K562 (cell line): Measurements from ENCODE around the gene TIMM17B. TPM values are rescaled to one million over a fixed set of nuclear protein-coding genes. Genes with fewer than 3 reads are reported as not detected.
A peak's percentile ranks its signal among the peaks of the same experiment; 100 is the strongest.

Experiments used
- ARID4B ChIP-seq: sonication (generic); formaldehyde crosslinking; IDR thresholded peaks from 2 replicates; pipeline ENCODE4 v1.8.0; 2022; ENCODE audit warnings: mild to moderate bottlenecking, missing genetic modification reagents
- COPS2 ChIP-seq: fragments of 450-650 bp; conservative IDR thresholded peaks from 2 replicates; pipeline ENCODE4 v1.6.1; 2016; ENCODE audit warnings: mild to moderate bottlenecking, moderate library complexity
- ETV6 ChIP-seq, 3 experiments: fragments of 150-350 bp in 1 of 3; sonication (generic) in 1 of 3; formaldehyde crosslinking in 1 of 3; IDR thresholded peaks; 2 replicates each; pipeline versions ENCODE4 v1.6.1 to v1.8.0; 2014 to 2022; ENCODE audit warnings: borderline replicate concordance in 2 of 3, low read depth in 2 of 3, antibody characterized with exemption in 1 of 3, low read length in 1 of 3, mild to moderate bottlenecking in 1 of 3, missing genetic modification reagents in 1 of 3
- GABPB1 ChIP-seq: sonication (generic); formaldehyde crosslinking; IDR thresholded peaks from 2 replicates; pipeline ENCODE4 v1.8.0; 2022; ENCODE audit warnings: mild to moderate bottlenecking, missing genetic modification reagents
- KDM1A ChIP-seq, 2 experiments: fragments of 450-650 bp; IDR thresholded peaks; 2 replicates each; pipeline ENCODE4 v1.6.1; 2016; ENCODE audit warnings: mild to moderate bottlenecking in 2 of 2
- MCM3 ChIP-seq: fragments of 450-650 bp; IDR thresholded peaks from 2 replicates; pipeline ENCODE4 v1.6.1; 2016
- MYC ChIP-seq, 2 experiments: fragments of 250-450 bp in 1 of 2; sonication (Bioruptor Pico) in 1 of 2; IDR thresholded peaks; 2 replicates each; pipeline versions ENCODE4 v1.5.1 to v1.6.1; 2012 to 2021; ENCODE audit warnings: low read depth in 2 of 2, borderline replicate concordance in 1 of 2, improper control_type of control experiment in 1 of 2, low read length in 1 of 2, mild to moderate bottlenecking in 1 of 2, moderate library complexity in 1 of 2
- OTX1 ChIP-seq: fragments of 450-650 bp; formaldehyde crosslinking; IDR thresholded peaks from 2 replicates; pipeline ENCODE4 v1.4.0; 2022; ENCODE audit warnings: mild to moderate bottlenecking
- PATZ1 ChIP-seq: fragments of 250-450 bp; sonication (Bioruptor Pico); IDR thresholded peaks from 2 replicates; pipeline ENCODE4 v1.5.0; 2020; ENCODE audit warnings: mild to moderate bottlenecking, borderline replicate concordance
- PHTF2 ChIP-seq: fragments of 250-450 bp; sonication (Bioruptor Pico); IDR thresholded peaks from 2 replicates; pipeline ENCODE4 v1.5.0; 2021; ENCODE audit warnings: mild to moderate bottlenecking
- PURB ChIP-seq: sonication (generic); formaldehyde crosslinking; IDR thresholded peaks from 2 replicates; pipeline ENCODE4 v1.9.0; 2021; ENCODE audit warnings: low read depth, mild to moderate bottlenecking, missing genetic modification reagents
- SMARCA4 ChIP-seq: fragments of 450-650 bp; IDR thresholded peaks from 2 replicates; pipeline ENCODE4 v1.6.1; 2016
- THRA ChIP-seq: fragments of 450-650 bp; IDR thresholded peaks from 2 replicates; pipeline ENCODE4 v1.6.1; 2017; ENCODE audit warnings: mild to moderate bottlenecking, moderate library complexity
- ZNF239 ChIP-seq: fragments of 250-450 bp; sonication (Bioruptor Pico); IDR thresholded peaks from 2 replicates; pipeline ENCODE4 v1.4.0; 2020; ENCODE audit warnings: mild to moderate bottlenecking
- ZNF263 ChIP-seq: sonication (generic); formaldehyde crosslinking; IDR thresholded peaks from 2 replicates; pipeline ENCODE4 v1.8.0; 2022; ENCODE audit warnings: mild to moderate bottlenecking, missing genetic modification reagents, borderline replicate concordance
- ZNF354B ChIP-seq: fragments of 250-450 bp; sonication (Bioruptor Pico); IDR thresholded peaks from 2 replicates; pipeline ENCODE4 v1.4.0; 2020
- polyA plus RNA-seq, 8 experiments: library from polyadenylated mRNA; depleted of rRNA in 4 of 8; stranded (reverse) in 5 of 8; unstranded in 3 of 8; fragments of >200 nt; fragmentation: Nextera tagmentation in 2 of 8; fragmentation: Illumina TruSeq in 1 of 8; extraction: Ambion mirVana in 2 of 8; extraction: Trizol in 1 of 8; gene quantifications; 2 replicates each; pipeline versions ENCODE4 v1.2.1 to v1.2.3, GENCODE V29; 2011 to 2014; ENCODE audit warnings: inconsistent platforms in 1 of 8, missing spikeins in 1 of 8
- total RNA-seq, 7 experiments: library from RNA; depleted of rRNA in 6 of 7; stranded (reverse); fragments of >200 nt in 6 of 7; fragmentation: Illumina TruSeq in 2 of 7; extraction: Trizol in 2 of 7; gene quantifications; 2 replicates each; pipeline versions ENCODE4 v1.2.1 to v1.2.3, GENCODE V29; 2011 to 2021; ENCODE audit warnings: low replicate concordance in 1 of 7
- TF ChIP-seq, protein P1 (sequence below): fragments of 250-450 bp; sonication (Bioruptor Pico); IDR thresholded peaks from 2 replicates; pipeline ENCODE4 v1.5.1; 2021; ENCODE audit warnings: mild to moderate bottlenecking

Gene TIMM17B
- total and polyA plus RNA-seq, 9 of the 15 experiments (the other 6 are each of a cell fraction or from before 2014, with no cell fraction given) = 9.9 to 184 (median 115) TPM

- TF ChIP-seq PATZ1 (no peak), ZNF263 (0 out of 2 replicates have a peak, but pooled peaks have one; percentile 38), ZNF354B (no peak), COPS2 (no peak), MYC (IDR thresholded peaks at IDR 0.05; ENCODE audit: low read depth, low read length) (peak; percentile 68; the same call in 1 of the 2 replicates), MYC (CRISPR knock-in tag; IDR thresholded peaks at IDR 0.05; ENCODE audit: borderline replicate concordance, low read depth) (peak; percentile 74; the same call in 1 of the 2 replicates), GABPB1 (CRISPR knock-in tag) (0 out of 2 replicates have a peak, but pooled peaks have one; percentile 34), ARID4B (peak; percentile 58; the same call in 1 of the 2 replicates), OTX1 (no peak), PHTF2 (CRISPR knock-in tag) (no peak), KDM1A (IDR thresholded peaks at IDR 0.05) (no peak), ETV6 (IDR thresholded peaks at IDR 0.05; ENCODE audit: borderline replicate concordance in 1 of 2, low read depth in 2 of 2, low read length in 1 of 2) (no peak), ETV6 (CRISPR knock-in tag; IDR thresholded peaks at IDR 0.05; ENCODE audit: borderline replicate concordance) (no peak), PURB (no peak), ZNF239 (CRISPR knock-in tag) (no peak), MCM3 (no peak), SMARCA4 (no peak), THRA (no peak)
- TF ChIP-seq, protein P1, sequence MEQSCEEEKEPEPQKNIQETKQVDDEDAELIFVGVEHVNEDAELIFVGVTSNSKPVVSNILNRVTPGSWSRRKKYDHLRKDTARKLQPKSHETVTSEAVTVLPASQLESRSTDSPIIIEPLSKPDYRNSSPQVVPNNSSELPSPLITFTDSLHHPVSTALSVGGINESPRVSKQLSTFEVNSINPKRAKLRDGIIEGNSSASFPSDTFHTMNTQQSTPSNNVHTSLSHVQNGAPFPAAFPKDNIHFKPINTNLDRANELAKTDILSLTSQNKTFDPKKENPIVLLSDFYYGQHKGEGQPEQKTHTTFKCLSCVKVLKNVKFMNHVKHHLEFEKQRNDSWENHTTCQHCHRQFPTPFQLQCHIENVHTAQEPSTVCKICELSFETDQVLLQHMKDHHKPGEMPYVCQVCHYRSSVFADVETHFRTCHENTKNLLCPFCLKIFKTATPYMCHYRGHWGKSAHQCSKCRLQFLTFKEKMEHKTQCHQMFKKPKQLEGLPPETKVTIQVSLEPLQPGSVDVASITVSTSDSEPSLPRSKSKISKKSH (CRISPR knock-in tag) = no peak
Measured at GRCh38 chrX:48918643-48919340, 21.2 kb upstream of the TIMM17B start, which contains the start of gene PIM2 (continued).
